Panc1 (cell line): ENCODE measurements around the gene GON7. TPM values are rescaled to one million over a fixed set of nuclear protein-coding genes. Genes with fewer than 3 reads are reported as not detected.

Experiments used
- ATAC-seq: fragments of 200-7000 bp; cut with Tn5 transposase; 2 replicates; pipeline ENCODE4 v1.9.1; 2020; ENCODE audit warnings: mild to moderate bottlenecking, moderate library complexity
- BruUV-seq: library from RNA; stranded (reverse); fragments of 400-500 nt; replicated peaks from 2 replicates; lab custom pipeline; 2021; lab: Mats Ljungman, UMichigan
- CTCF ChIA-PET: fragments of 300-600 bp; sonication (Branson Sonifier 250); formaldehyde crosslinking; loops from one replicate; lab custom pipeline; 2022; ENCODE audit warnings: antibody characterized with exemption; lab: Charles Lee
- POLR2A ChIA-PET: fragments of 300-600 bp; sonication (Branson Sonifier 250); formaldehyde crosslinking; loops from one replicate; lab custom pipeline; 2022; ENCODE audit warnings: antibody characterized with exemption; lab: Charles Lee
- DNase-seq: peaks from one replicate; pipeline ENCODE4 v3.0.0-alpha.2; 2010; ENCODE audit warnings: low read depth, low spot score
- H3K27ac ChIP-seq: 2 replicates; pipeline ENCODE4 v1.5.1; 2011; ENCODE audit warnings: mild to moderate bottlenecking, low read length, inconsistent platforms
- H3K27me3 ChIP-seq: fragments of 200-500 bp; sonication (Bioruptor generic); 2 replicates; pipeline ENCODE4 v1.6.0; 2014; ENCODE audit warnings: low read length, inconsistent platforms; ENCODE audit not compliant: control insufficient read depth, insufficient read depth
- H3K36me3 ChIP-seq: fragments of 200-500 bp; sonication (Bioruptor generic); 2 replicates; pipeline ENCODE4 v1.5.1; 2014; ENCODE audit warnings: inconsistent platforms, mild to moderate bottlenecking, low read length, moderate library complexity; ENCODE audit not compliant: control insufficient read depth, insufficient read depth
- H3K4me1 ChIP-seq: 2 replicates; pipeline ENCODE4 v1.5.1; 2011; ENCODE audit warnings: inconsistent platforms, mild to moderate bottlenecking, low read length, moderate library complexity; ENCODE audit not compliant: control insufficient read depth, insufficient read depth
- H3K4me3 ChIP-seq, 2 experiments: 2 replicates each; pipeline ENCODE4 v1.5.1; 2011 to 2012; ENCODE audit warnings: low read depth in 2 of 2, low read length in 2 of 2, mild to moderate bottlenecking in 2 of 2, inconsistent platforms in 1 of 2, moderate library complexity in 1 of 2
- H3K9me3 ChIP-seq: fragments of 200-500 bp; sonication (Bioruptor generic); 2 replicates; pipeline ENCODE4 v1.5.1; 2014; ENCODE audit warnings: low read depth, mild to moderate bottlenecking, inconsistent platforms, low read length, moderate library complexity; ENCODE audit not compliant: control insufficient read depth, insufficient read depth
- POLR2AphosphoS5 ChIP-seq: IDR thresholded peaks from 2 replicates; pipeline ENCODE4 v1.6.1; 2012; ENCODE audit warnings: mild to moderate bottlenecking, low read depth, low read length, moderate library complexity
- REST ChIP-seq, 2 experiments: IDR thresholded peaks; 2 replicates each; pipeline ENCODE4 v1.6.1; 2011 to 2012; ENCODE audit warnings: low read depth in 2 of 2, control low read depth in 1 of 2, low read length in 1 of 2, mild to moderate bottlenecking in 1 of 2, moderate library complexity in 1 of 2; ENCODE audit not compliant: insufficient read depth in 1 of 2
- SIN3A ChIP-seq: IDR thresholded peaks from 2 replicates; pipeline ENCODE4 v1.6.1; 2012; ENCODE audit warnings: low read depth, mild to moderate bottlenecking, low read length, moderate library complexity, borderline replicate concordance; ENCODE audit not compliant: insufficient read depth
- TCF7L2 ChIP-seq: IDR thresholded peaks from 2 replicates; pipeline ENCODE4 v1.6.1; 2011; ENCODE audit warnings: mild to moderate bottlenecking, low read depth, low read length, inconsistent platforms
- in situ Hi-C: cut with HindIII; loops from 2 replicates; pipeline ENCODE4 v1.10.0; 2016; ENCODE audit warnings: low sequenced_read_pairs, low pct_unique_long_range_greater_than_20kb
- intact Hi-C: fragments of 100-400 bp; cut with micrococcal nuclease; formaldehyde crosslinking; loops from one replicate; pipeline ENCODE4 v1.10.0; 2022; ENCODE audit not compliant: unreplicated experiment
- total RNA-seq: library from RNA; stranded (reverse); gene quantifications from one replicate; pipeline ENCODE4 v1.2.1, GENCODE V29; 2021; ENCODE audit not compliant: unreplicated experiment
- TF ChIP-seq, protein P1 (sequence below): fragments of 450-650 bp; IDR thresholded peaks from 2 replicates; pipeline ENCODE4 v1.5.1; 2017; ENCODE audit warnings: mild to moderate bottlenecking

The GON7 gene
- total RNA-seq, 1 experiment from 2014 or later = 9.5 TPM

DNA sequence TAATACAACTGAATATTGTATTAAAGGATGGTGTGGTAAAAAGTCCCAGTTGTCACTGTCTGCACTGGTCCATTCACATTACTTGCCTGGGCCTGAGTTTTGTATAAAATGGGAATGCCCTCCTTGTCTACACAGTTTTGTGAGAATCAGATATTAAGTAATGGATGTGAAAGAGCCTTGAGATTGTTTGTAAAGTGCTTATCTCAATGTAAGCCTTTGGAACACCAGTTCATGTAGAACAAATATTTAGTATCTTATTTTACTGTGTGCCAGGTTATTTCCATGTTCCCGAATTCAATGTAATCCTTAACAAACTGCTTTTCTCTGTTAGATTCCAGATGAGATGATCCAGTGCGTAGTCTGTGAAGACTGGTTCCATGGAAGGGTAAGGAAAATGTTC lies 7.7 kb upstream of the GON7 start:
- H3K27ac ChIP-seq = no peak overlapping the region
- ChIA-PET POLR2A (no interaction called here), CTCF (interaction anchor here (0.6 kb wide), 1 partner anchor 36 kb away, joined by 5 read pairs; no protein-coding TSS in a partner anchor)
- in situ Hi-C loops (no loop called here), intact Hi-C loops (no loop called here)
- ATAC-seq (no peak), DNase-seq (no peak)
- H3K4me1 ChIP-seq = no peaks in the 10 kb centered on the region; the same call in 1 of the 2 replicates
- no peaks in the 10 kb centered on the region for H3K27me3 ChIP-seq
- no peak overlapping the region for H3K4me3 ChIP-seq
- BruUV-seq = no TSS peak
- H3K36me3 ChIP-seq = peaks cover 5% of the 10 kb centered on the region
- TF ChIP-seq, protein P1, sequence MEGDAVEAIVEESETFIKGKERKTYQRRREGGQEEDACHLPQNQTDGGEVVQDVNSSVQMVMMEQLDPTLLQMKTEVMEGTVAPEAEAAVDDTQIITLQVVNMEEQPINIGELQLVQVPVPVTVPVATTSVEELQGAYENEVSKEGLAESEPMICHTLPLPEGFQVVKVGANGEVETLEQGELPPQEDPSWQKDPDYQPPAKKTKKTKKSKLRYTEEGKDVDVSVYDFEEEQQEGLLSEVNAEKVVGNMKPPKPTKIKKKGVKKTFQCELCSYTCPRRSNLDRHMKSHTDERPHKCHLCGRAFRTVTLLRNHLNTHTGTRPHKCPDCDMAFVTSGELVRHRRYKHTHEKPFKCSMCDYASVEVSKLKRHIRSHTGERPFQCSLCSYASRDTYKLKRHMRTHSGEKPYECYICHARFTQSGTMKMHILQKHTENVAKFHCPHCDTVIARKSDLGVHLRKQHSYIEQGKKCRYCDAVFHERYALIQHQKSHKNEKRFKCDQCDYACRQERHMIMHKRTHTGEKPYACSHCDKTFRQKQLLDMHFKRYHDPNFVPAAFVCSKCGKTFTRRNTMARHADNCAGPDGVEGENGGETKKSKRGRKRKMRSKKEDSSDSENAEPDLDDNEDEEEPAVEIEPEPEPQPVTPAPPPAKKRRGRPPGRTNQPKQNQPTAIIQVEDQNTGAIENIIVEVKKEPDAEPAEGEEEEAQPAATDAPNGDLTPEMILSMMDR = no peak
- TF ChIP-seq TCF7L2 = no peak
- TF ChIP-seq POLR2AphosphoS5 = no peak
- TF ChIP-seq SIN3A = no peak
- no peak for TF ChIP-seq REST (IDR thresholded peaks at IDR 0.05; ENCODE audit: insufficient read depth in 1 of 2, low read depth in 2 of 2, low read length in 1 of 2)
- H3K9me3 ChIP-seq = no peaks in the 10 kb centered on the region

DNA sequence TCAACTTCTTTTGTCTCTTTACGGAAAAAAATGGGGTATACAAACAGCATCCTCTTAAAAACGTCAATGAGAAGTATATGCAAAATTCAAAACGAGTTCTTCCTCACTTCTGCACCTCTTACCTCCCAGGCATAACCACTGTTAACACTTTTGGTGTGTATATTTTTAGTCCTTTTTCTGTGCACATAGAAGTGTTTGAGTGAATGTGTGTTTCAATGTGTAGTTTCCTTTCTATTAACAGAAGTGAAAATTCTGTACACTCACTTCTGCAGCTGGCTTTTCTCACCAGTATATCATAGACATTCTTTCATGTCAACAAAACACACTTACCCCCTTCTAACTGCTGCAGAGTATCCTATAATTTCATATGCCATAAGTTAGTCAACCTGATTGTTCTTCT lies 5.6 kb upstream of the GON7 start:
- peaks cover 3% of the 10 kb centered on the region for H3K36me3 ChIP-seq
- ChIA-PET POLR2A (no interaction called here), CTCF (no interaction called here)
- H3K4me3 ChIP-seq = no peak overlapping the region
- intact Hi-C loops (no loop called here), in situ Hi-C loops (no loop called here)
- H3K4me1 ChIP-seq = no peaks in the 10 kb centered on the region; the same call in 1 of the 2 replicates
- DNase-seq = no peak
- TF ChIP-seq SIN3A (no peak), REST (IDR thresholded peaks at IDR 0.05; ENCODE audit: insufficient read depth in 1 of 2, low read depth in 2 of 2, low read length in 1 of 2) (no peak), TCF7L2 (no peak), POLR2AphosphoS5 (no peak)
- TF ChIP-seq, protein P1 = no peak
- H3K27me3 ChIP-seq = no peaks in the 10 kb centered on the region
- no peak overlapping the region for H3K27ac ChIP-seq
- BruUV-seq = no TSS peak
- H3K9me3 ChIP-seq = no peaks in the 10 kb centered on the region
- no peak for ATAC-seq
